GM23248 (cell line): ENCODE data around the gene GPNMB. TPM values are rescaled to one million over a fixed set of nuclear protein-coding genes. Genes with fewer than 3 reads are reported as not detected.

Experiments
- DNase-seq: peaks from one replicate; pipeline ENCODE4 v3.0.0-alpha.2; 2015
- H2AFZ ChIP-seq: fragments of 200-600 bp; sonication (generic); 2 replicates; pipeline ENCODE4 v1.6.1; 2016; ENCODE audit warnings: antibody characterized with exemption
- H3F3A ChIP-seq: fragments of 200-600 bp; sonication (generic); 2 replicates; pipeline ENCODE4 v1.6.1; 2016; ENCODE audit warnings: mild to moderate bottlenecking, antibody characterized with exemption, mixed run types; ENCODE audit not compliant: insufficient read depth
- H3K27ac ChIP-seq: fragments of 200-600 bp; sonication (generic); 2 replicates; pipeline ENCODE4 v1.5.1; 2016; ENCODE audit warnings: mild to moderate bottlenecking
- H3K27me3 ChIP-seq: fragments of 200-600 bp; sonication (generic); replicated peaks from 2 replicates; pipeline ENCODE4 v1.6.1; 2016; ENCODE audit warnings: mild to moderate bottlenecking; ENCODE audit not compliant: insufficient read depth
- H3K36me3 ChIP-seq: fragments of 200-600 bp; sonication (generic); 2 replicates; pipeline ENCODE4 v1.6.1; 2016; ENCODE audit warnings: low read depth, mild to moderate bottlenecking
- H3K4me1 ChIP-seq: fragments of 200-600 bp; sonication (generic); 2 replicates; pipeline ENCODE4 v1.6.1; 2016; ENCODE audit warnings: mild to moderate bottlenecking; ENCODE audit not compliant: insufficient read depth
- H3K4me2 ChIP-seq: fragments of 200-600 bp; sonication (generic); one replicate; pipeline ENCODE4 v1.6.1; 2016; ENCODE audit warnings: mild to moderate bottlenecking; ENCODE audit not compliant: unreplicated experiment
- H3K4me3 ChIP-seq: fragments of 200-600 bp; sonication (generic); 2 replicates; pipeline ENCODE4 v1.5.1; 2016; ENCODE audit warnings: mild to moderate bottlenecking
- H3K79me2 ChIP-seq: fragments of 200-600 bp; sonication (generic); 2 replicates; pipeline ENCODE4 v1.6.1; 2016; ENCODE audit warnings: mild to moderate bottlenecking; ENCODE audit not compliant: insufficient read depth
- H3K9ac ChIP-seq: fragments of 200-600 bp; sonication (generic); 2 replicates; pipeline ENCODE4 v1.6.1; 2016; ENCODE audit warnings: mild to moderate bottlenecking
- H3K9me2 ChIP-seq: fragments of 200-600 bp; sonication (generic); 2 replicates; pipeline ENCODE4 v1.6.1; 2016; ENCODE audit warnings: mixed run types, mild to moderate bottlenecking, moderate library complexity; ENCODE audit not compliant: insufficient read depth
- H3K9me3 ChIP-seq: fragments of 200-600 bp; sonication (generic); one replicate; pipeline ENCODE4 v1.6.1; 2017; ENCODE audit warnings: low read depth
- H4K20me1 ChIP-seq: fragments of 200-600 bp; sonication (generic); 2 replicates; pipeline ENCODE4 v1.6.0; 2016; ENCODE audit not compliant: insufficient read depth
- EZH2 ChIP-seq: fragments of 200-600 bp; sonication (generic); IDR thresholded peaks from 2 replicates; pipeline ENCODE4 v1.6.1; 2018; ENCODE audit warnings: antibody characterized with exemption, mild to moderate bottlenecking; ENCODE audit not compliant: insufficient read depth, poor library complexity, severe bottlenecking
- EZH2phosphoT487 ChIP-seq: fragments of 200-600 bp; sonication (generic); IDR thresholded peaks from 2 replicates; pipeline ENCODE4 v1.6.1; 2018; ENCODE audit warnings: antibody characterized with exemption, moderate library complexity, mild to moderate bottlenecking, low read depth; ENCODE audit not compliant: insufficient read depth
- WGBS, 2 experiments: methylation state at CpG; one replicate each; pipeline ENCODE4 v1.1.6; 2015 to 2017; ENCODE audit warnings: low lambda C conversion rate in 2 of 2, low coverage in 1 of 2; ENCODE audit errors: missing lambda C conversion rate in 2 of 2; 5-methylcytosine and 5-hydroxymethylcytosine counted together
- in situ Hi-C: fragments of 300-500 bp; cut with MboI; formaldehyde crosslinking; loops from 2 replicates; pipeline ENCODE4 v1.15.0; 2020
- polyA plus RNA-seq: library from polyadenylated mRNA; unstranded; fragments of >200 nt; fragmentation: Nextera tagmentation; extraction: Ambion mirVana; gene quantifications from 2 replicates; pipeline ENCODE4 v1.2.1, GENCODE V29; 2016
- total RNA-seq: library from RNA; depleted of rRNA; stranded (reverse); fragments of >200 nt; shearing (Covaris generic); gene quantifications from 2 replicates; pipeline ENCODE4 v1.2.3, GENCODE V29; 2014

GPNMB gene
- total and polyA plus RNA-seq, 2 experiments from 2014 or later, result 38.2 to 43.2 TPM

DNA sequence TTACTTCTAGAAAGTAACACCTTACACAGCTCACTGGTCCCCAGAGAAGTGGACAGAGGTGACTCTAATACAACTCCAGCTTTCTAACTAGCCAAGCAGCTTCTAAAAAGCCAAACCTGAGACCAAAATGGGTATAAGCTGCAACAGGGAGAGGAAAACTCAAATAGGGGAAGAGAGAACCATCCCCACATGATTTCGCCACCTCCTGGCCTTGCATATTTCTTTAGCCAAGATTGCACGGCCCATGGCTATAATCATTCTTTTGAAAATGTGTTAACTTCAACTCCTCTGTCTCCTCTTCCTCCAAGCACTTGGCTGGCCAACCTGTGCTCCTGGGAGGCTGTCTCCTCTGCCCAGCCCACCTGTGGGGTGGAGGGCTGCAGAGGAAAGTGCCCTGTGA is 36.1 kb upstream of the GPNMB start:
- Histone ChIP-seq H3K4me3 (no peak overlapping the region), H3K4me1 (peaks cover 6% of the 10 kb centered on the region; the same call in 1 of the 2 replicates), H3K9ac (no peak overlapping the region), H4K20me1 (no peaks in the 10 kb centered on the region), H3K27me3 (no peaks in the 10 kb centered on the region), H3K36me3 (no peaks in the 10 kb centered on the region), H3K9me3 (no peaks in the 10 kb centered on the region), H3K4me2 (no peak overlapping the region), H2AFZ (no peak overlapping the region), H3K27ac (no peak overlapping the region), H3K9me2 (no peaks in the 10 kb centered on the region), H3K79me2 (no peaks in the 10 kb centered on the region), H3F3A (no peaks in the 10 kb centered on the region)
- TF ChIP-seq EZH2 (no peak), EZH2phosphoT487 (no peak)
- DNase-seq, result no peak
- in situ Hi-C loops, result no loop called here
- 65% methylated on average over 2 of the region's 2 CpGs for WGBS, 2 experiments

DNA sequence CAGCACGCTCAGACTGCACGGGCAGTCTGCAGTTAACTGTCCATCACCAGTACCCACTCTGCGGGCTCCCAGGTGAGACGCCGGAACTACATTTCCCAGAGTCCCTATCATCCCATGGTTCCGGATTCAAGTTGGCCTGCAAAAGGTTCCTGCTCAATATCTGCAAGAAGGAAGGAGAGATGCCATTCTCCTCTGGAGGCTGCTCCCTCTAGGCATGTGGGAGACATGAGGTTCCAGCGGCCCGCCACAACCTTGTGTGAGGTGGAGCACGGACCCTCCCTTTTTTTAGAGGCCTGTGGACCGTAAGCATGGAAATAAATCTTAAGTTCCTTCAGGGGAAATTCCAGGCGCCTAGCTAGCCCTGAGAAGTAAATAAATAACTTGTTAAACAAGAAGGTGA is 35.0 kb upstream of the GPNMB start:
- Histone ChIP-seq H3K36me3 (no peaks in the 10 kb centered on the region), H3F3A (no peaks in the 10 kb centered on the region), H3K27me3 (no peaks in the 10 kb centered on the region), H3K4me3 (no peak overlapping the region), H3K9me2 (no peaks in the 10 kb centered on the region), H3K27ac (no peak overlapping the region), H3K9ac (no peak overlapping the region), H2AFZ (no peak overlapping the region), H3K4me1 (peaks cover 6% of the 10 kb centered on the region; the same call in 1 of the 2 replicates), H3K9me3 (no peaks in the 10 kb centered on the region), H3K79me2 (no peaks in the 10 kb centered on the region), H3K4me2 (no peak overlapping the region), H4K20me1 (no peaks in the 10 kb centered on the region)
- WGBS, 2 experiments, result 64 to 77% methylated on average over 11 of the region's 11 CpGs
- no peak for DNase-seq
- TF ChIP-seq EZH2 (no peak), EZH2phosphoT487 (no peak)
- in situ Hi-C loops, result no loop called here

DNA sequence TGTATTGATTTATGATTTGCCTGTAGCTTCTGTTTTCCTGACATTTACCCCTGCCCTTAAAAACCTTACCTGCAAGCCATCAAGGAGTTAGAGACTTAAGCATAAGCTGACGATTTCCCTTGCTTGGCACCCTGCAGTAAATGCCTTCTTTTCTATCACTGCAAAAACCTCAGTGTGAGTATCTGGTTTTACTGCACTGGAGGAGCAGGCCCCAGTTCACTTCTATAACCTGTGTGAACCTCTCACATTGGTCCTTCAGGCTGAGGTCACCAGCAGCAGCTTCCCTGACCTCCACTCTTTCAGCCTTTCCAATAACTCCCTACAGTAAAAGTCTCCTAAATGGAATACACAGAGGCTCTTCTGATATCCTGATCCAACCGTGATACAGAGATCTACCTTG is 34.2 kb upstream of the GPNMB start:
- in situ Hi-C loops, result no loop called here
- Histone ChIP-seq H3K27ac (no peak overlapping the region), H3F3A (no peaks in the 10 kb centered on the region), H2AFZ (no peak overlapping the region), H3K4me1 (peaks cover 6% of the 10 kb centered on the region; the same call in 1 of the 2 replicates), H3K27me3 (no peaks in the 10 kb centered on the region), H3K79me2 (no peaks in the 10 kb centered on the region), H3K36me3 (no peaks in the 10 kb centered on the region), H3K9me3 (no peaks in the 10 kb centered on the region), H3K4me2 (no peak overlapping the region), H3K9ac (no peak overlapping the region), H3K4me3 (no peak overlapping the region), H4K20me1 (no peaks in the 10 kb centered on the region), H3K9me2 (no peaks in the 10 kb centered on the region)
- TF ChIP-seq EZH2phosphoT487, result no peak
- no peak for TF ChIP-seq EZH2
- DNase-seq, result no peak
- WGBS, 2 experiments, result 72 to 82% methylated on average over 2 of the region's 2 CpGs

DNA sequence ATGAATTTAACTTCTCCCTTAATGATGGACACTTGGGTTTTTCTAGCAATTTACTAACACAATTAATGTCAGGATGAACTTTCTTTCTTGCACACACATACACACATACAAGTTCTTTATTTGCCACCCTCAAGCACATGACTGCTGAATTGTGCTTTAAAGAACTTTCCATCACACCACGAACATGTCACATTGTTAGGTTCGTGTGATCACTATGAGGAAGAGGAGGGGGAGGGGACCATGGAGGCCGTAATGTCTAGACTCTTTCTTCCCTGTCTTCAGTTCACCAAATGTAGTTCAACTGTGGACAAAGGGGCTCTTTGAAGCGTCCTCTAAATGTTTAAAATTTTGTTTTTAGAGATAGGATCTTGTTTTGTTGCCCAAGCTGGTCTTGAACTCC is 33.7 kb upstream of the GPNMB start:
- H3K79me2 ChIP-seq, result no peaks in the 10 kb centered on the region
- DNase-seq, result no peak
- no peak overlapping the region for H3K4me2 ChIP-seq
- TF ChIP-seq EZH2, result no peak
- TF ChIP-seq EZH2phosphoT487, result no peak
- no peaks in the 10 kb centered on the region for H3K27me3 ChIP-seq
- H4K20me1 ChIP-seq, result no peaks in the 10 kb centered on the region
- no peaks in the 10 kb centered on the region for H3F3A ChIP-seq
- no peaks in the 10 kb centered on the region for H3K9me2 ChIP-seq
- no peaks in the 10 kb centered on the region for H3K36me3 ChIP-seq
- H3K27ac ChIP-seq, result no peak overlapping the region
- in situ Hi-C loops, result no loop called here
- H3K4me3 ChIP-seq, result no peak overlapping the region
- no peak overlapping the region for H2AFZ ChIP-seq
- no peak overlapping the region for H3K9ac ChIP-seq
- peaks cover 3% of the 10 kb centered on the region; the same call in 1 of the 2 replicates for H3K4me1 ChIP-seq
- no peaks in the 10 kb centered on the region for H3K9me3 ChIP-seq
- WGBS, 2 experiments, result 58 to 66% methylated on average over 4 of the region's 4 CpGs

DNA sequence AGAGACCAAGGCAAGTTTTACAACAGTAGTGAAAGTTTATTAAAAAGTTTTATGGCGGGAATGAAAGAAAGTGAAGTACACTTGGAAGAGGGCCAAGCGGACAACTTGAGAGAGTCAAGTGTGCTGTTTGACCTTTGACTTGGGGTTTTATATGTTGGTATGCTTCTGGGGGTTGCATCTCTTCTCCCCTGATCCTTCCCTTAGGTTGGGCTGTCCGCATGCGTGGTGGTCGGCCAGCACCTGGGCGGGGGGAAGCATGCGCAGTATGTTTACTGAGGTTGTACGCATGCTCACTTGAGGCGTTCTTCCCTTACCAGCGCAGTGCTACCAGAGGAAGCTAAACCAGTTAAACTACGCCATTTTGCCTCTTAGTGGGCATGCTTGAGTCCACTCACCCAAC is 32.8 kb upstream of the GPNMB start:
- TF ChIP-seq EZH2 (no peak), EZH2phosphoT487 (no peak)
- 92 to 93% methylated on average over 11 of the region's 11 CpGs for WGBS, 2 experiments
- H3K4me1 ChIP-seq, result no peaks in the 10 kb centered on the region
- no peaks in the 10 kb centered on the region for H4K20me1 ChIP-seq
- H3K36me3 ChIP-seq, result no peaks in the 10 kb centered on the region
- in situ Hi-C loops, result no loop called here
- no peak overlapping the region for H3K4me2 ChIP-seq
- H2AFZ ChIP-seq, result no peak overlapping the region
- no peak overlapping the region for H3K27ac ChIP-seq
- no peaks in the 10 kb centered on the region for H3K27me3 ChIP-seq
- no peak overlapping the region for H3K4me3 ChIP-seq
- H3K9me3 ChIP-seq, result no peaks in the 10 kb centered on the region
- H3K79me2 ChIP-seq, result no peaks in the 10 kb centered on the region
- no peaks in the 10 kb centered on the region for H3K9me2 ChIP-seq
- no peak for DNase-seq
- no peaks in the 10 kb centered on the region for H3F3A ChIP-seq
- no peak overlapping the region for H3K9ac ChIP-seq
